GM12878 (cell line): ENCODE results near the gene RASAL1. TPM values are rescaled to one million over a fixed set of nuclear protein-coding genes. Genes with fewer than 3 reads are reported as not detected.

ENCODE experiments used
- ATAC-seq: fragments of 200-7000 bp; cut with Tn5 transposase; 3 replicates; pipeline ENCODE4 v1.9.1; 2020; ENCODE audit warnings: mild to moderate bottlenecking, moderate library complexity
- BruUV-seq: library from RNA; stranded (reverse); fragments of 400-500 nt; replicated peaks from 2 replicates; lab custom pipeline; 2021; lab: Mats Ljungman, UMichigan
- CTCF ChIA-PET: fragments of 300-600 bp; sonication (Branson Sonifier 250); formaldehyde crosslinking; extraction: SDS; loops from one replicate; lab custom pipeline; 2021; ENCODE audit warnings: inconsistent platforms; lab: Yijun Ruan, JAX
- POLR2A ChIA-PET: fragments of 350-600 bp; formaldehyde crosslinking; extraction: SDS; loops from one replicate; lab custom pipeline; 2021; ENCODE audit warnings: inconsistent platforms; lab: Charles Lee
- RAD21 ChIA-PET: fragments of 300-600 bp; sonication (Branson Sonifier 250); formaldehyde crosslinking; loops from one replicate; lab custom pipeline; 2023; ENCODE audit warnings: antibody characterized with exemption; ENCODE audit not compliant: unreplicated experiment; lab: Charles Lee
- SMC1A ChIA-PET: fragments of 300-600 bp; sonication (Branson Sonifier 250); formaldehyde crosslinking; loops from one replicate; lab custom pipeline; 2023; ENCODE audit not compliant: unreplicated experiment, uncharacterized antibody; lab: Charles Lee
- DNase-seq: peaks from one replicate; pipeline ENCODE4 v3.0.0-alpha.2; 2011; ENCODE audit warnings: low read depth, low spot score
- FAIRE-seq: peaks from 3 replicates; lab custom pipeline; 2011; peaks lifted over from hg19 to GRCh38; lab: Jason Lieb, UNC
- H2AFZ ChIP-seq: 2 replicates; pipeline ENCODE4 v1.6.0; 2011; ENCODE audit warnings: low read depth, low read length, control low read depth; ENCODE audit not compliant: control insufficient read depth
- H3K27ac ChIP-seq: 2 replicates; pipeline ENCODE4 v1.5.1; 2011; ENCODE audit warnings: control low read depth; ENCODE audit not compliant: control insufficient read depth, insufficient read depth
- H3K27me3 ChIP-seq, 2 experiments: replicated peaks in 1 of 2; 2 replicates each; pipeline versions ENCODE4 v1.6.0 to v1.6.1; 2011; ENCODE audit warnings: low read length in 1 of 2; ENCODE audit not compliant: control insufficient read depth in 2 of 2, insufficient read depth in 2 of 2
- H3K36me3 ChIP-seq, 2 experiments: 2 replicates each; pipeline ENCODE4 v1.5.1; 2011; ENCODE audit warnings: low read length in 1 of 2; ENCODE audit not compliant: control insufficient read depth in 2 of 2, insufficient read depth in 2 of 2
- H3K4me1 ChIP-seq: 2 replicates; pipeline ENCODE4 v1.6.1; 2011; ENCODE audit warnings: mild to moderate bottlenecking, low read length, moderate library complexity, mixed read lengths; ENCODE audit not compliant: control insufficient read depth, insufficient read depth
- H3K4me2 ChIP-seq: 2 replicates; pipeline ENCODE4 v1.6.0; 2011; ENCODE audit warnings: control low read depth; ENCODE audit not compliant: control insufficient read depth, insufficient read depth
- H3K4me3 ChIP-seq: fragments of 200-600 bp; sonication (generic); 2 replicates; pipeline ENCODE4 v1.5.1; 2016
- H3K79me2 ChIP-seq: 2 replicates; pipeline ENCODE4 v1.6.0; 2011; ENCODE audit warnings: low read length; ENCODE audit not compliant: control insufficient read depth, insufficient read depth
- H3K9ac ChIP-seq: 2 replicates; pipeline ENCODE4 v1.8.0; 2011; ENCODE audit warnings: low read length, control low read depth, mixed read lengths; ENCODE audit not compliant: control insufficient read depth, insufficient read depth
- H3K9me3 ChIP-seq: replicated peaks from 3 replicates; pipeline ENCODE4 v1.5.1; 2011; ENCODE audit warnings: mild to moderate bottlenecking, low read length; ENCODE audit not compliant: control insufficient read depth, insufficient read depth
- H4K20me1 ChIP-seq: 2 replicates; pipeline ENCODE4 v1.6.0; 2011; ENCODE audit not compliant: control insufficient read depth, insufficient read depth
- BMI1 ChIP-seq: fragments of 450-650 bp; IDR thresholded peaks from 2 replicates; pipeline ENCODE4 v1.6.1; 2016; ENCODE audit warnings: mild to moderate bottlenecking, moderate library complexity, borderline replicate concordance
- CHD4 ChIP-seq: fragments of 200-600 bp; sonication (generic); IDR thresholded peaks from 2 replicates; pipeline ENCODE4 v1.6.1; 2016; ENCODE audit warnings: mild to moderate bottlenecking
- ESRRA ChIP-seq: IDR thresholded peaks from 2 replicates; pipeline ENCODE4 v1.6.1; 2012; ENCODE audit warnings: mild to moderate bottlenecking, low read length, improper control_type of control experiment
- HDAC6 ChIP-seq: fragments of 200-600 bp; sonication (generic); IDR thresholded peaks from one replicate; pipeline ENCODE4 v1.8.0; 2017; ENCODE audit warnings: antibody characterized with exemption; ENCODE audit not compliant: unreplicated experiment
- PAX5 ChIP-seq: IDR thresholded peaks from 2 replicates; pipeline ENCODE4 v1.6.1; 2011; ENCODE audit warnings: low read depth, low read length, borderline replicate concordance
- USF2 ChIP-seq: IDR thresholded peaks from 2 replicates; pipeline ENCODE4 v1.6.1; 2011; ENCODE audit warnings: low read depth, low read length, improper control_type of control experiment, borderline replicate concordance
- WGBS: methylation state at CpG from one replicate; pipeline ENCODE4 v1.1.6; 2016; ENCODE audit warnings: low lambda C conversion rate; ENCODE audit not compliant: insufficient replicate concordance, insufficient coverage; ENCODE audit errors: missing lambda C conversion rate; 5-methylcytosine and 5-hydroxymethylcytosine counted together
- in situ Hi-C: fragments of 300-500 bp; cut with MboI; formaldehyde crosslinking; loops from 9 replicates; pipeline ENCODE4 v1.14.3; 2018; ENCODE audit warnings: mixed read lengths
- intact Hi-C: fragments of 100-400 bp; cut with micrococcal nuclease; formaldehyde crosslinking; loops from one replicate; pipeline ENCODE4 v1.14.2; 2022; ENCODE audit not compliant: unreplicated experiment
- polyA plus RNA-seq, 11 experiments: library from polyadenylated mRNA; depleted of rRNA in 4 of 11; unstranded in 6 of 11; stranded (reverse) in 5 of 11; fragments of >200 nt; fragmentation: Nextera tagmentation in 4 of 11; fragmentation: Illumina TruSeq in 1 of 11; extraction: Ambion mirVana in 4 of 11; extraction: Trizol in 1 of 11; gene quantifications; 1 replicate in 1 of 11; 2 replicates in 10 of 11; pipeline versions ENCODE4 v1.2.1 to v1.2.3, GENCODE V29; 2011 to 2016; ENCODE audit warnings: inconsistent platforms in 2 of 11, missing spikeins in 2 of 11, low read depth in 1 of 11
- total RNA-seq, 4 experiments: library from RNA; depleted of rRNA in 3 of 4; stranded (reverse); fragments of >200 nt in 3 of 4; fragmentation: Illumina TruSeq in 1 of 4; extraction: Trizol in 1 of 4; gene quantifications; 2 replicates each; pipeline versions ENCODE4 v1.2.1 to v1.2.3, GENCODE V29; 2013 to 2021

The RASAL1 gene
- total and polyA plus RNA-seq, 10 of the 15 experiments (the other 5 are each of a cell fraction or from before 2014, with no cell fraction given): 0.12 to 1.0 (median 0.52) TPM; not detected in 6

- Histone ChIP-seq H3K27ac (no peak overlapping the region), H3K4me3 (no peak overlapping the region), H3K9ac (no peak overlapping the region), H2AFZ (no peak overlapping the region), H3K36me3 (no peaks in the 10 kb centered on the region), H3K79me2 (no peaks in the 10 kb centered on the region), H3K4me1 (no peaks in the 10 kb centered on the region; the same call in 1 of the 2 replicates), H4K20me1 (no peaks in the 10 kb centered on the region), H3K9me3 (no peaks in the 10 kb centered on the region), H3K27me3 (peaks cover 0 to 3% of the 10 kb centered on the region in 2 experiments; a peak in 2 of 4 replicates), H3K4me2 (no peak overlapping the region)
- no peak for DNase-seq
- 37% methylated on average over 2 of the region's 2 CpGs for WGBS
- ChIA-PET POLR2A (interaction anchor here (1.1 kb wide), 1 partner anchor 27 kb away, joined by 3 read pairs; no protein-coding TSS in a partner anchor), CTCF (interaction anchor here (0.7 to 1.3 kb wide), 3 partner anchors 27 to 99 kb away, joined by 3 to 4 read pairs (median 3); no protein-coding TSS in a partner anchor), SMC1A (interaction anchor here (1.3 kb wide), 1 partner anchor 9 kb away, joined by 6 read pairs; no protein-coding TSS in a partner anchor), RAD21 (interaction anchor here (0.7 kb wide), 1 partner anchor 89 kb away, joined by 5 read pairs; no protein-coding TSS in a partner anchor)
- intact Hi-C loops (no loop called here), in situ Hi-C loops (no loop called here)
- ATAC-seq: no peak
- no peak for FAIRE-seq
- TF ChIP-seq BMI1 (no peak), HDAC6 (no peak), CHD4 (no peak), PAX5 (no peak), ESRRA (no peak), USF2 (no peak)
- BruUV-seq: no TSS peak
These were observed 11.4 kb upstream of the RASAL1 start for GRCh38 chr12:113146999-113147398.
